Astrocyte (in vitro differentiated cells and primary cell): ENCODE results near the gene IER3. TPM values are rescaled to one million over a fixed set of nuclear protein-coding genes. Genes with fewer than 3 reads are reported as not detected.

Experiments used
- DNase-seq: peaks from one replicate; pipeline ENCODE4 v3.0.0-alpha.2; 2010; ENCODE audit warnings: low read depth
- FAIRE-seq: peaks from 2 replicates; lab custom pipeline; 2011; peaks lifted over from hg19 to GRCh38; lab: Jason Lieb, UNC
- H2AFZ ChIP-seq: 2 replicates; pipeline ENCODE4 v1.6.0; 2012; ENCODE audit warnings: low read depth, low read length, inconsistent platforms
- H3K27ac ChIP-seq: 2 replicates; pipeline ENCODE4 v1.5.1; 2011; ENCODE audit warnings: low read depth, low read length, inconsistent platforms
- H3K27me3 ChIP-seq: 2 replicates; pipeline ENCODE4 v1.6.0; 2011; ENCODE audit warnings: low read length, inconsistent platforms; ENCODE audit not compliant: insufficient read depth
- H3K36me3 ChIP-seq: 2 replicates; pipeline ENCODE4 v1.5.1; 2011; ENCODE audit warnings: low read length, inconsistent platforms; ENCODE audit not compliant: insufficient read depth
- H3K4me1 ChIP-seq: 2 replicates; pipeline ENCODE4 v1.5.1; 2011; ENCODE audit warnings: low read length, inconsistent platforms; ENCODE audit not compliant: insufficient read depth
- H3K4me2 ChIP-seq: 2 replicates; pipeline ENCODE4 v1.6.0; 2012; ENCODE audit warnings: low read length, inconsistent platforms
- H3K4me3 ChIP-seq: 2 replicates; pipeline ENCODE4 v1.5.1; 2011; ENCODE audit warnings: low read depth, mild to moderate bottlenecking, low read length, inconsistent platforms; ENCODE audit not compliant: insufficient read depth
- H3K79me2 ChIP-seq: 2 replicates; pipeline ENCODE4 v1.6.0; 2012; ENCODE audit warnings: mild to moderate bottlenecking, low read length, inconsistent platforms; ENCODE audit not compliant: insufficient read depth
- H3K9ac ChIP-seq: 2 replicates; pipeline ENCODE4 v1.6.0; 2012; ENCODE audit warnings: mild to moderate bottlenecking, low read length, inconsistent platforms
- H3K9me3 ChIP-seq: 2 replicates; pipeline ENCODE4 v1.5.1; 2012; ENCODE audit warnings: low read depth, mild to moderate bottlenecking, low read length, inconsistent platforms; ENCODE audit not compliant: insufficient read depth
- H4K20me1 ChIP-seq: 2 replicates; pipeline ENCODE4 v1.6.0; 2012; ENCODE audit warnings: low read length, inconsistent platforms; ENCODE audit not compliant: insufficient read depth
- H3K27ac Mint-ChIP-seq: one replicate; pipeline ENCODE4 v1.8.0; 2021; ENCODE audit warnings: mild to moderate bottlenecking, mixed read lengths; ENCODE audit not compliant: unreplicated experiment
- H3K27me3 Mint-ChIP-seq: one replicate; pipeline ENCODE4 v1.8.0; 2021; ENCODE audit warnings: low read depth, mixed read lengths; ENCODE audit not compliant: unreplicated experiment
- H3K36me3 Mint-ChIP-seq: one replicate; pipeline ENCODE4 v1.8.0; 2021; ENCODE audit warnings: low read depth, mixed read lengths; ENCODE audit not compliant: unreplicated experiment
- H3K4me1 Mint-ChIP-seq: one replicate; pipeline ENCODE4 v1.8.0; 2021; ENCODE audit warnings: low read depth, mixed read lengths; ENCODE audit not compliant: unreplicated experiment
- H3K4me3 Mint-ChIP-seq: one replicate; pipeline ENCODE4 v1.8.0; 2021; ENCODE audit warnings: mild to moderate bottlenecking, moderate library complexity, mixed read lengths; ENCODE audit not compliant: unreplicated experiment
- H3K9me3 Mint-ChIP-seq: one replicate; pipeline ENCODE4 v1.8.0; 2021; ENCODE audit warnings: mild to moderate bottlenecking, mixed read lengths; ENCODE audit not compliant: unreplicated experiment
- EZH2 ChIP-seq: IDR thresholded peaks from 2 replicates; pipeline ENCODE4 v1.6.1; 2012; ENCODE audit warnings: mild to moderate bottlenecking, low read length, inconsistent platforms; ENCODE audit not compliant: insufficient read depth
- total RNA-seq: library from RNA; stranded (reverse); gene quantifications from 2 replicates; pipeline ENCODE4 v1.2.1, GENCODE V29; 2021
- TF ChIP-seq, protein P1 (sequence below): IDR thresholded peaks from 2 replicates; pipeline ENCODE4 v1.5.1; 2011; ENCODE audit warnings: low read depth, mild to moderate bottlenecking, inconsistent platforms, low read length, moderate library complexity; ENCODE audit not compliant: insufficient read depth

IER3 gene
- total RNA-seq, 1 donor from 2014 or later, result 221 TPM

DNA sequence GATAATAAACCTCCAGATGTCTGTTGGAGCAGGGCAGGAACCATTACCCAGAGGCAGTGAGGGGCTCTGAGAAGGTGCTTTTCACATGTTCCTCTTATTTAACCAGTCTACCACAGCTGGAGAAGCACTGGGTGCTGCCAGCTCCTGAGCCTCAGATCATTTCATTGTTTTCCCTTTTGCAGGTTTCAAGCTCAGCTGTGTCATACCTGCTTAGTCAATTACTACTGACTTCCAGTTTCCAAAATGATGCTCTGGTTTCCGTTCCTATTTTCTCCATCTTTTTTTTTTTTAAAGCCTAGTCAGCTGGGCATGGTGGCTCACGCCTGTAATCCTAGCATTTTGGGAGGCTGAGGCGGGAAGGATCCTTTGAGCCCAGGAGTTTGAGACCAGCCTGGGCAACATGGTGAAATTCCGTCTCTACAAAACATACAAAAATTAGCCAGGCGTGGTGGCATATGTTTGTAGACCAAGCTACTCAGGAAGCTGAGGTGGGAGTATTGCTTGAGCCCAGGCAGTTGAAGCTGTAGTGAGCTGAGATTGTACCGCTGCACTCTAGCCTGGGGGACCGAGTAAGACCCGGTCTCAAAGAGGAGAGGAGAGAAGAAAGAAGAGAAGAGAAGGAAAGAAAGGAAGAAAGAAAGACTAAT lies 8.6 kb downstream of the IER3 start:
- H3K27ac ChIP-seq, result no peak overlapping the region
- TF ChIP-seq, protein P1, sequence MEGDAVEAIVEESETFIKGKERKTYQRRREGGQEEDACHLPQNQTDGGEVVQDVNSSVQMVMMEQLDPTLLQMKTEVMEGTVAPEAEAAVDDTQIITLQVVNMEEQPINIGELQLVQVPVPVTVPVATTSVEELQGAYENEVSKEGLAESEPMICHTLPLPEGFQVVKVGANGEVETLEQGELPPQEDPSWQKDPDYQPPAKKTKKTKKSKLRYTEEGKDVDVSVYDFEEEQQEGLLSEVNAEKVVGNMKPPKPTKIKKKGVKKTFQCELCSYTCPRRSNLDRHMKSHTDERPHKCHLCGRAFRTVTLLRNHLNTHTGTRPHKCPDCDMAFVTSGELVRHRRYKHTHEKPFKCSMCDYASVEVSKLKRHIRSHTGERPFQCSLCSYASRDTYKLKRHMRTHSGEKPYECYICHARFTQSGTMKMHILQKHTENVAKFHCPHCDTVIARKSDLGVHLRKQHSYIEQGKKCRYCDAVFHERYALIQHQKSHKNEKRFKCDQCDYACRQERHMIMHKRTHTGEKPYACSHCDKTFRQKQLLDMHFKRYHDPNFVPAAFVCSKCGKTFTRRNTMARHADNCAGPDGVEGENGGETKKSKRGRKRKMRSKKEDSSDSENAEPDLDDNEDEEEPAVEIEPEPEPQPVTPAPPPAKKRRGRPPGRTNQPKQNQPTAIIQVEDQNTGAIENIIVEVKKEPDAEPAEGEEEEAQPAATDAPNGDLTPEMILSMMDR, result no peak
- no peak for TF ChIP-seq EZH2
- Mint-ChIP-seq H3K4me1 (peaks cover 18% of the 10 kb centered on the region), H3K4me3 (peak overlapping the region; percentile 45), H3K9me3 (no peaks in the 10 kb centered on the region), H3K36me3 (peaks cover 25% of the 10 kb centered on the region), H3K27ac (peak overlapping the region; percentile 58), H3K27me3 (no peaks in the 10 kb centered on the region)
- DNase-seq, result no peak
- H2AFZ ChIP-seq, result no peak overlapping the region
- peaks cover 9% of the 10 kb centered on the region for H3K4me1 ChIP-seq
- no peak overlapping the region for H3K4me3 ChIP-seq
- H3K9me3 ChIP-seq, result no peaks in the 10 kb centered on the region
- H3K36me3 ChIP-seq, result peaks cover 14% of the 10 kb centered on the region
- no peak overlapping the region for H3K4me2 ChIP-seq
- no peak overlapping the region for H3K9ac ChIP-seq
- H3K79me2 ChIP-seq, result peaks cover 17% of the 10 kb centered on the region
- peaks cover 10% of the 10 kb centered on the region for H4K20me1 ChIP-seq
- FAIRE-seq, result no peak
- H3K27me3 ChIP-seq, result no peaks in the 10 kb centered on the region

DNA sequence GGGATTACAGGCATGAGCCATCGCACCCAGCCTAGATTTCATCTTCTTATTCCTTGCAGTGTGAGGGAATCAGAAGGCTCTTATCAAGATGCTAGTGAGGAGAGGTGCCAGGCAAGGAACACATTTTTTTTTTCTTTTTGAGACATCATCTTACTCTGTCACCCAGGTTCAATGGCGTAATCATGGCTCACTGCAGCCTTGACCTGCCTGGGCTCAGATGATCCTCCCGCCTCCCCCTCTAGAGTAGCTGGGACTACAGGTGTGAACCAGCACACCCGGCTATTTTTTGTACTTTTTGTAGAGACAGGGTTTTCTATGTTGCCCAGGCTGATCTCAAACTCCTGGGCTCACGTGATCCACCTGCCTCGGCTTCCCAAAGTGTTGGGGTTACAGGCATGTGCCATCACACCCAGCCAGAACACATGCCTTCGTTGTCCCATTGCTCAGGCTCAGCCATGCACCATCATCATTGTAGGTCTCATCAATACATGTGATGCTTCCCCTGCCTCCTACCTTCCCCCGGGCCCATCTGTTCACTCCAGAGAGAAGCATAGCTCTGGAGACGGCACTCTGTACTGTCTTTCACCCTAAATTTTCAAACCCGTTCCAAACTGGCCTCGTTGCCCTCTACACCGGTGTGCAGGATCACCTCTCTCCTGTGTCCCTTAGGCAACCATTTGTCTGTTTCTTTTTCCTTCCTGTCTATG lies 12.0 kb downstream of the IER3 start:
- H3K4me2 ChIP-seq, result no peak overlapping the region
- DNase-seq (no peak), FAIRE-seq (no peak)
- H3K79me2 ChIP-seq, result peaks cover 4% of the 10 kb centered on the region
- Mint-ChIP-seq H3K9me3 (no peaks in the 10 kb centered on the region), H3K36me3 (peaks cover 20% of the 10 kb centered on the region), H3K27me3 (no peaks in the 10 kb centered on the region), H3K4me3 (no peak overlapping the region), H3K27ac (no peak overlapping the region), H3K4me1 (peaks cover 2% of the 10 kb centered on the region)
- H3K27ac ChIP-seq, result no peak overlapping the region
- H3K9ac ChIP-seq, result no peak overlapping the region
- no peak overlapping the region for H2AFZ ChIP-seq
- H3K4me1 ChIP-seq, result peaks cover 5% of the 10 kb centered on the region
- H3K9me3 ChIP-seq, result no peaks in the 10 kb centered on the region
- H3K36me3 ChIP-seq, result peaks cover 12% of the 10 kb centered on the region
- H3K4me3 ChIP-seq, result no peak overlapping the region
- H4K20me1 ChIP-seq, result peaks cover 10% of the 10 kb centered on the region
- H3K27me3 ChIP-seq, result no peaks in the 10 kb centered on the region
- TF ChIP-seq, protein P1, result no peak
- no peak for TF ChIP-seq EZH2
